Epithelial cell of alveolus of lung (primary cell): ENCODE results near the gene GATAD2B. TPM values are rescaled to one million over a fixed set of nuclear protein-coding genes. Genes with fewer than 3 reads are reported as not detected.

Source experiments
- total RNA-seq: library from RNA; depleted of rRNA; stranded (reverse); fragments of >200 nt; gene quantifications from 2 replicates; pipeline ENCODE4 v1.2.1, GENCODE V29; 2015

Gene GATAD2B
- 6.3 and 22.8 TPM in 2 replicates for total RNA-seq

GRCh38 chr1:153922972-153923925, at the start of gene GATAD2B:
Gene GATAD2B (minus strand): TSS chr1:153922972. CDS start chr1:153828347, 94,625 bp downstream.

DNA sequence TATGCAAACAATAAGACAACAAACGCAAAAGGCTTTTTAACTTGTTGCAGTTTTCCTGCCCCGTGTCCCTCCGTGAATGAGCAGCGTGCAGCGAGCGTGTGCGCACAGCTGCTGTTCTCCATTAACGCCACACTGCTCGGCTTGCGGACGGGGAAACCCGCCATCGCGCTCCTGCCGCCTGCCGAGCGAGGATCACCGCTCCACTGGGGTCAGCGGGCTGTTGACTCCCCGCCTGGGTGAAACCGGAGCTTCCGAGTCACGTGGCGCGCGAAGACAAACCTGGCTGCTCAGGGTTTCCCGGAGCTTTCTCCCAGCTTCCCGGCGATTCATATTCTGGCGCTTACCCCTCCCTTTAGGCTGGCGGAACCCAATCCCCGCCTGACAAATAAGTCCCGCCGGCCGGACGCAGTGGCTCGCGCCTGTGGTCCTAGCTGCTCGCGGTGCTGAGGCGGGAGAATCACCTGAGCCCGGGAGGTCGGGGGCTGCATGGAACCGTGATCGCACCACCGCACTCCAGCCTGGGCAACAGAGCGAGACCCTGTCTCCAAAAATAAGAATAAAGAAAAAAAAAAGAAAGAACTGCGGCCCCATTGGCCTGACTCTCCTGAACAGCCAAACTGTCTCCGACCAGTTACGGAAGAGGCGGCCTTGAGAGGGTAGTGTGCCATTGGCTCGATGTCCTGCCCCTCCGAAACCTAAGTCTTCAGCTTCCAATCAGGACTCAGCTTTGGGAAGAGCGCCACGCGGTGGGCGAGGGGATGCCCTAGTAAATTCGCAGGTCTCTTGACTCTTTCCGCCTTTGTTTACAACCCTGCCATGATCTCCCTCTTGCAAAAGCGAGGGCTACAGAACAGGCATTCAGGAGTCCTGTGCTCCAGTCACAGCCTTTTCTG, 44.6 kb upstream of the GATAD2B start, which contains the start of gene CREB3L4:
Gene CREB3L4 (plus strand): TSS at position 796 of the 893 bp plus-strand sequence. CDS start 624 bp downstream, outside the sequence.

DNA sequence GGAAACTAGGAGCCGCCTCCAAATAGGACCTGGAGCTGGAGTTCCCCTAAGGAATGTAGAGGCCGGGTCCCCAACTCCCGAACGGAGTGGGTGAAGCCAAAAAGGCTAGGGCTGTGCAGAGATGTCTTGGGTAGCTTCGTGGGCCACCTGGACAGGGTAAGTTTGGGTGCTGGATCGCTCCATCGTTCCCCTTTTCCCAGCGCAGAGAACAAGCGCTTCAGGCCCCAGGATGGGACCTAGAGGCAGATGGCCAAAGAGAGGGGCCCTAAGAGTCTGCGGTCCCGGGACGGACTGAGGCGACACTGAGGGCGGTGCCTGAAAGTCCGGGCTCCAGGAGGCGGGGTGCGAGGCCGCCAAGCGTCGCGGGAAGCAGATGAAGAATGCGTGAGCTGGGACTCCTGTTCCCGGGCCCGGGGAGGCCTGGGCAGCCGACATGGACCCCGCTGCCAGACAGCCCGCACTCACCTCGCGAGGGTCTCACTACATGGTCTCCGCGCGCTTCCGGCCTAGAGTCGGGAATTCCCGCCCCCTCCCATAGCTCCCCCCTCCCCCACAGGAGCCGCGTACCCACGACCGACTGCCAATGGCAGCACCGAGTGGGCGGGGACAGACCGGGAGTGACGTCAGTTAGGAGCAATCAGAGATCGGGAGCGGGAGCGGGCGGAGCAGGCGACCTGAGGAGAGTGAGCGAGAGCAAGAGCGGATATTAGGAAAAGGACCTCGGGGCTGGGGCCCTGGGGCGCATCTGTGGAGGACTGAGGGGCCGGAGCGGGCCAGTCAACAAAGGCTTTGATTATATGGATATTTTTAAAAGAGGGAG, 40.5 kb upstream of the GATAD2B start, which contains the start of gene SLC39A1:
Gene SLC39A1 (minus strand): TSS at position 508 of the 820 bp plus-strand sequence. CDS start 822 bp downstream, outside the sequence.

GRCh38 chr1:153958111-153958960, 35.6 kb upstream of the GATAD2B start, which contains the start of gene CRTC2:
Gene CRTC2 (minus strand): TSS chr1:153958612. CDS start chr1:153958497, 115 bp downstream.

DNA sequence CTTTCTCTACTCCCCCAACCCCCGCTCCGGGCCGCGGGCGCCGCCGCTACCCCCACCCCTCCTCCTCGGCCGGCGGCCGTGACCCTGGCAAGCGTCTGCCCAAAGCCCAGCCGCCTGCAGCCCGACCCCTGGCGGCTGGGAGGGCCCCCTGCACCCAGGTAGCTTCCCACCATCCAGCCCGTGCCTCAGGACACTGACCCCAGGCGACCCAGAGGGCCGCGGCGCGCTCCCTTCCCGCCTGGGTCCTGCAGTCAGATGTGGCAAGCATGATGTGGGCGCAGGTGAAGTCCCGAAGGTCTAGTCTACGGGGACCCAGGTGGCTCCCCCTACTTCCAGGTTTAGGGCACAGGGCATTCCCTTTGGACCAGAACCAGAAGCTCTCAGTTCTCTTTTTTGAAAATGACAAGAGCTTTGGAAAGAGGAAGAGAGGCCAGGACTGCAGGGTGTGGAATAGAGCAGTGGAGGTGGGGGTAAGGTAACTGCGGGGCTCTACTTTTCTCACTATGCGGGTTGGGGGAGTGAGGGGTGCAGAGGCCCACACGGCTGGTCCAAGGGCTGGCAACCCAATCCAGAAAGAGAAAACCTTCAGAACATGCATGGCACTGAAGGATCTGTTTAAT, 24.0 kb upstream of the GATAD2B start, which contains the start of gene DENND4B:
Gene DENND4B (minus strand): TSS at position 97 of the 620 bp plus-strand sequence. CDS start 2,344 bp downstream, outside the sequence.

DNA sequence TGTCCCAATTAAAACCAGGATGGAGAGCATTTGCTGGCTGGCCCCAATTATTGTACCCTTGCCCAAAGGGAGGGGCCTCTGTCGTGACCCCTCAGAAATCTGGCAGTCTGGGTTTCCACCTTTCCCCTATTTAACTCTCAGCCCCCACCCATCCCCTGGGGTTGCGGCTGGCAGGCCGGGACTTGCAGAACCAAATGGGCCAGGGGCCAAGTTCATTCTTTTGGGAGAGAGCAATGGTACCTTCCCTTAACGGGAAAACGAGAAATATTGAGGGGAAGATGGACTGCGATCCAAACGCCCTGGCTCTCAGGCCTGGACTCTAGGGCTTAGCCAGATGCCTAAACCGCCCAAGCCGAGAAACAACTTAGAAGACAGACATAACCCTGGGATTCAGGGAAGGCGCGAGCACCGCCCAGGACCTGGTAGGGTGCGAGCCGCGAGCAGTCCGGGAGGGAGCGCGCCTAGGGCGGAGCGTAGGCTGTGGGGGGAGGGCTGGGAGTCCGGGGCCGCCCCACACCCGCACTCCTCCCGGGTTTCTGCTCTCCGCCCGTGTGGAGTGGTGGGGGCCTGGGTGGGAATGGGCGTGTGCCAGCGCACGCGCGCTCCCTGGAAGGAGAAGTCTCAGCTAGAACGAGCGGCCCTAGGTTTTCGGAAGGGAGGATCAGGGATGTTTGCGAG, 147.9 kb downstream of the GATAD2B start, which contains the start of gene SLC27A3:
Gene SLC27A3 (plus strand): TSS at position 628 of the 678 bp plus-strand sequence. CDS start 91 bp downstream, outside the sequence.

Other genes starting within 250 kb of the GATAD2B start
- 0.52 and 1.0 TPM in 2 replicates for gene NPR1, start 244.3 kb downstream of the GATAD2B start, total RNA-seq
- 18.9 and 20.7 TPM in 2 replicates for gene INTS3, start 194.9 kb downstream of the GATAD2B start, total RNA-seq
- gene SLC27A3, start 147.6 kb downstream of the GATAD2B start, total RNA-seq = 5.0 and 8.4 TPM in 2 replicates
- 18.7 and 28.3 TPM in 2 replicates for gene DENND4B, start 23.7 kb upstream of the GATAD2B start, total RNA-seq
- 8.5 and 19.4 TPM in 2 replicates for gene CRTC2, start 35.6 kb upstream of the GATAD2B start, total RNA-seq
- gene SLC39A1, start 40.6 kb upstream of the GATAD2B start, total RNA-seq = 115 and 153 TPM in 2 replicates
- gene CREB3L4, start 44.9 kb upstream of the GATAD2B start, total RNA-seq = 10.2 and 29.1 TPM in 2 replicates
- 249 and 263 TPM in 2 replicates for gene JTB, start 54.7 kb upstream of the GATAD2B start, total RNA-seq
- gene RAB13, start 63.4 kb upstream of the GATAD2B start, total RNA-seq = 52.4 and 103 TPM in 2 replicates
- 2,589 and 3,794 TPM in 2 replicates for gene RPS27, start 67.8 kb upstream of the GATAD2B start, total RNA-seq
- gene NUP210L, start 232.1 kb upstream of the GATAD2B start, total RNA-seq = not detected in 2 replicates